HPDE6-E6E7 (cell line): ENCODE data around the gene CDH23.

Source experiments
- DNase-seq: peaks from one replicate; pipeline ENCODE4 v3.0.0; 2011; ENCODE audit warnings: missing footprints; ENCODE audit errors: extremely low spot score

The CDH23 gene

DNA sequence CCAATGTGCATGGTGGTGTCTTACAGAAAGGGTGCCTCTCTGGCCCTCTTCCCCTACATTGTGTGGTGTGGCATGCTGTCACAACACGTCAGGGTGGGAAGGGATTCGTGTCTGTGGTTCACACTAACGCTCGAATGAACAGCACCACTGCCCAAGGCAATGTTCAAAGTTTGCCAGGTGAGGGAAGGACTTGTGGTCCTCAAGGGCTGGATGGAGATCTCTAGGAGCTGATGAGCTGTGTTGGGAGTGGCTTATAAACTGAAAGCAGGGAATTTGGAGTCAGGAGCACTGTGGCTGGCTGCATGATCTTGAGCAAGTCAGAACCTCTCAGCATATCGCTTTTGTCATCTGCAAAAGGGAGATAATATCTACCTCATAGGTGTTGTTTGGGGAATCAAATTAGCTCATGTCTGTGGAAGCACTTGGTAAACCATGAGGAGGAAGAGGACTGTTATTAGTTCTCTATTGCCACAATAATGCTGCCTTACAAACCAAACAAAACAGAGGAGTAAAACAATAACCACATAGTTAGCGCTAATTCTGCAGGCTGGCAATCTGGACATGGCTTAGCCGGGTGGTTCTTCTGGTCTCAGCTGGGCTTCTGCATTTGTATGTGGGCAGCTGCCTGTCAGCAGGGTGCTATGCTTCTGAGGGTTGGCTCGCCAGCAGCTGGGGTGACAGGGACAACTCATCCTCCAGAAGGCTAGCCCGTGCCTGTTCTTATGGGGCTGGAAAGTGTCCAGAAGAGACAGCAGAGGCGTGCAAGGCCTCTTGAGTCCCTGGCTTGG lies 345.8 kb downstream of the CDH23 start:
- no peak for DNase-seq

DNA sequence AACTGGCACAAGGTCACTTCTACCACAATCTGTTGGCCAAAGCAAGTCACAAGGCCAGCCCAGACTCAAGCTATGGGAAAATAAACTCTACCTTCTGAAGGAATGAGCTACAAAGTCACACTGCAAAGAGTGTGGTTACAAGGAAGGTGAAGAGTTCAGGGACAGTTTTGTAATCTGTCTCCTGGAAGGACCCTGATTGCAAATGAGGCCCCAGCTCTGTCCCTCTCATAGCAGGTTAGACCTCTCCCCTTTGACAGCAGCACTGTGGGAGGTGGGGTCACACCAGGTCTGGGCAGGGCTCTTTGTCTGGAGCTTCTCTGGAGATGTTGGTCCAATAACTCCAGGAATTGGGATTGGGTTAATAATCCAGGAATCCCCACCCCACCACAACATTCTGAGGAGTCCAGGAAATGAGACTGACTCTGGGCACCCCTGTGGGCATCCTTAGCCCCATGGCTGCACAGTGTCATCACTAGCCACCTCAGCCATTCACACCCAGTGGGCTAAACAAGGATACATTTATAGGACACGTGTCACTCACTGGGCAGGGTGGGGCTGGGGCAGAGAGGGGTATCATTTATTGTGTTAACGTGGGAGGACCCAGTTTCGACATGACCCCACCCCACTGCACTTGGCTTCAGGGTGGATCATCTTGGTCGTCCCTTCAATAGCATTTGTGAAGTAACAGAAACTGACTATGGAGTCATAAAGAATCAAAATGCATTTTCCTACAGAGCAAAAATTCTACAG lies 346.5 kb downstream of the CDH23 start:
- DNase-seq = no peak

DNA sequence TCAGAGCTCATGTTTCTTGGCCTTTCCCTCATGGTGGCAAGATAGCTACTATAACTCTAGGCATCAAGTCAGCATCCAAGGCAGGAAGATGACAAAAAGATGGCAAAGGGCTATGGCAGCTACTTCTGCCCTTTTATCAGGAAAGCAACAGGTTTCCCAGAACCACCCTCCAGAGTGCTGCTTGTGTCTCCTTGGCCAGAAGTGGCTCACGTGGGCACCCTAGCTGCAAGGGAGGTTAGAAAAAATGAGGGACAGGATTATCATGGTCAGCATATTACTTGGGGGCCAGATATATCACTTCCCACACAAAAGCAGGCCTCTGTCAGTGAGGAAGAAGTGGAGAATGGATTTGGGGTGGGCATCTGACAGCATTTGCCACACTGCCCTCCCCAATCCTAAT lies 347.1 kb downstream of the CDH23 start:
- no peak for DNase-seq

DNA sequence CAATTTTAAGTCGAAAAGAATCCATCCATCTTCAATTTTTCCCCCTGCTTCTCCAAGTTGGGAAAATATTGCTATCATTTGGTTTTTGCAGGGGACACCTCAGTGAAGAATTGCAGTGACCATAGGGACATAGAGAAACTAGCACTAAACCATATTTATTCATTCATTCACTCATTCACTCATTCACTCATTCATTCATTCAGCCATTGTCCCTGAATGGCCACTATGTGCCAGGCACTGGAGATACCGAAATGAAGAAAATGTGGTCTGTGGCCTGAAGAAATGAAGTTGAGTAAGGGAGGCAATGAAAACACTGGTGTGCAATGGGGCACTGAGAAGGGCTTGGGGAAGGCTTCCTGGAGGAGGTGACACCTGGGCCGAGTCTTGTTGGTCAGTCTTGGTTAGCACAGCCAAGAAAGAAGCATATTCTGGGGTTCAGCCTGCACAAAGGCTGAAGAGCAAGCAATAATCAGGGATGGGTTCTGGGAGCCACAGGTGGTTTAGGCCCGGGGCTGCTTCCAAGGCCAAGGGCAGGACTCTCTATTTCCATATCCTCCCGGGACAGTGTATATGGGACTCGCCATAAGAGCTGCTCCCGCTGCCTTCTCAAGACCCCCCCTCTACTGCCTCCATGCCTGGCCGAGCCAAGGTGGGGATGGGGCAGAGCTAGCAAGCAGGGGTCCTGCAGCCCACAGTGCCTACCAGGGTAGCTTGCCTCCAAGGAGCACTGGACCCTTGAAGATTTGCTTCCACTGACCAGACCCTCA lies 348.4 kb downstream of the CDH23 start:
- DNase-seq = no peak

DNA sequence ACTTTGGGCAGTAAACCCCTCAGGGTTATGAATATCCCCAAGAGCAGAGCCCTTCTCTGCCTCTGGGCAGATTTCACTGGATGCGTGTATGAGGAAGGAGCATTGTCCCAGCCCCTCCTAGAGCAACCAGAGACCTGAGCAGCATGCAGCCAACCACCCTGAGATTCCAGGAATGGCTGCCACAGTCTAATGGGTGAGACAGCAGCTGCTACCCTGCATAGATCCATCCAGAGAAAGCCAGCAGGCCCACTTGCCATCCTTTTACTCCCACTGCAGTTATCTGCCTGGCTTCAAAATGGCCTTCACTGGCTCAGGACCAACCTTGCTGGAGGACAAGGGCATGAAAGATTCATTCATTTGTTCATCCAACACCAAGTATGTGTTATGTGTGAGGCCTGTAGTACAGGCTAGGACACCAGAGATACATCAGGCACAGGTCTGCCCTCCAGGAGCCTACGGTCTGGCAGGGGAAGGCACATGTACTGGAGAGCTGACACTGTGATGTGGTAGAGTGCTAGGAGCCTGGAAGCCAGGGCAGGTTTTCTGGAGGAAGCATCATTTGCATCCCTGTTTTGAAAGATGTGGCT lies 349.0 kb downstream of the CDH23 start:
- DNase-seq = no peak

DNA sequence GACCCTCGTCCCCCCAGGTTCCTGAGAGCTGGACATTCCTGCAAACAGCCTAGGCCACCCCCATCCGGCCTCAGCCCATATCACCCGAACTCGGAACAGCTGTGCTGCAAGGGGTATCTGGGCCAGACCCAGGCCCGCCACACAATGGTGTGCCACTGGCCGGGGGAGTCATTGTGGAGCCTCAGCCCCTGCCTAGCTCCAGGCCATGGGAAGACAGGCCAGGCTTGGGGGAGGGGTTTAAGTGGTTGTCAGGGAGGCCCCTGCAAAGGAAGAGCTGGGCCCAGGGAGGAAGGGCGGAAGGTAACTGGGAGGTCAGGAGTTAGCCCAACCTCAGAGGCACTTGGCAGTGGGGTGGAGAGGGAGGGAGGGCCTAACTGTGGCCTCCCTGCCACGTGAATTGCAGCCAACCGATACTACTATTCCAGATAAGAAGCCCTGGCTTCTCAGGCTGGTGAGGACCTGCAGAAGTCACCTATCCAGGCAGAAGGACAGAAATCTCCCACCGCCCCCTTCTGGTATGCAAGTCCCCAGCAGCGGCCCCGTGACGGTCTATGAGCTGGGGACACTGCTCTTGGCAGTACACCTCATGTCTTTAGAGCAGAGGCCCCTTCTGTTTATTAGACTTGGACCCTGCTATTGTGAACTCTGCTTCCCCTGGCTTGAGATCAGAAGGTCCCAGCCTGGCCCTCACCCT lies 349.8 kb downstream of the CDH23 start:
- no peak for DNase-seq

DNA sequence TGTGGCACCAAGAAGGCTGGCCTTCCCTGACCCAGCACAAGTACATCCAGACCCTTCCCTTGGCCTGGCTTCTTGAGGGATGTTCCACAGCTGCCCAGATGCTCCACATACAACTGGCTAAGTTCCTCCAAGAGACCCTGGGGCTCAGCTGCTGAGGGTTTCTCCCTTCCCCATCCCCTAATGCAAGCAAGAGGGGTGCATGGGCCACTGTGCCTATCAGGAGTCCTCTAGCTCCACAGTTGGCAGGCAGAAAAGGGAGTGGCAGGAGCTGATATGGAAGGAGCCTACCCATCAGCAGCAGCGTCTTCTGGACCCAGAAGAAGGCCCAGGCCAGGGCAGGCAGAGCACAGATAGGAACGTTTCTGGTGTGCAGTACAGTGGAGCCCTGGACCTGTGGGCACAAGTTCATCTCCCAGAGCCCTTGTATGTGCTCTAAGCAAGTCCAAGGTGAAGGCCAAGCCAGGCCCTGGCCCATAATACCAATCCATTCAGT lies 350.4 kb downstream of the CDH23 start:
- no peak for DNase-seq

DNA sequence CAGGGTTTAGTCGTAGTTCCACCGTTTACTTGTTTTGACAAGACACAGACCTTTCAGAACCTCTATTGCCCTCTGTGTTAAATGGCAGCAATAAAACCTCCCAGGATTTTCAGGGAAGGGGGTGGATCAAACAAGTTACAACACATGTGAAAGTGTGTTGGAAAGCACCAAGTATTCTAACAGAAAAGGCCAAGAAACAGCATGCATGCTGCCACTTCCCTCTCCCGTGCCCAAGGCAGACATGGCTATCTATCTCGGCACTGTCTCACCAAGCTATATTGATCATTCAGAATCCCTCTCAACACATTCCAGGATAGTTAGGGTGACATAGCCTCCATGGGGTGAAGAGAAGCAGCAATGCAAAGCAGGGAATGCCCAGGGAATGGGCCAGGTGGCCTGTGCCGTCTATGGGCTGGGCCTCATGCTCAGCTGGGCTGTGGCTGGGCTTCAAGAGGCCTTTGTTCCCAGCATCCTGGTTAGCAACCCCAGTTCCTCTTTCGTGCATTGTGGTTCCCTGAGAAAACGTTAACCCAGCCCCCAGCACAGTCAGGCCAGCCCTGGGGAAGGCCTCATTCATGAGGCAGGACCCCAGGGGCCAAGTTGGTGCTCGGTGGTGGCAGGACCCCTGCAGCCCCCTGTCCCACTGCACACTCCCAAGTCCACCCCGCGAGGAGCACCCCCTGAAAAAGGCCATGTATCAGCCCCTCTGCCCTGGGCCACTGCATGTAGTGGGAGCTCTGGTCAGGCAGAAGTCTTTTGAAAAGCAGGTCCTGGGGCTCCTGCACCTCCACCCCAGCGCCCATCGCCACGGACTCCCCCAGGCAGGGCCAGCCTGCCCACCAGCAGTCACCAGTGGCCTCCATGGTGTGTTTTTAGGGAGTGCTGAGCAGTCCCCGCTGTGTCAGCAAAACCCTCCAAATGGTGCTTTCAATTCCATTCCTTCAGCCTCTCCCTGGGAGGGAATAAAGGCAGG lies 351.1 kb downstream of the CDH23 start:
- DNase-seq = no peak

DNA sequence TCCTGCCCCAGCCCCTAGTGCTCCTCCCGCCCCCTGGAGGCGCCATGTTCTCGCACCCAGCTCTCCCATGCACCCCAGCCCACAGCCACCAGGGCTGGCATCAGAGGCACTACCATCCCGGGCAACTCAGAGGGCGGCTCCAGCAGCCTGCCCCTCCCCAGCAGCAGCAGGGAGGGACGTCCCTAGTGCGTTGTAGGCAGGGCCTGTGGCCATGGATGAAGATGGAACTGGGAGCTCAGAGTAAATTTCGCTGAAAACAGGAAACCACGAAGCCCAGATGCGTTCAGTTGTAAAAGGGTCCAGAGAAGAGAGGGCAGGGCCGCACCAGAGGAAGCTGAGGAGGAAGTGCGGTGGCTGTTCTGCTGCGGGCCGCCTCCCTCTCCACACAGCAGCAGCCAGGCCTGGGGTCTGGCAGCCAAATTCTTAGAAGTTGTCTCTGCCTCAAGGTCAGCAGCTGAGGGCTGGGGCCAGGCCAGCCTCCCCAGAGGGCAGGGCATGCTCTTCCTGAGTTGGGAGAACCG lies 352.0 kb downstream of the CDH23 start:
- DNase-seq = no peak

DNA sequence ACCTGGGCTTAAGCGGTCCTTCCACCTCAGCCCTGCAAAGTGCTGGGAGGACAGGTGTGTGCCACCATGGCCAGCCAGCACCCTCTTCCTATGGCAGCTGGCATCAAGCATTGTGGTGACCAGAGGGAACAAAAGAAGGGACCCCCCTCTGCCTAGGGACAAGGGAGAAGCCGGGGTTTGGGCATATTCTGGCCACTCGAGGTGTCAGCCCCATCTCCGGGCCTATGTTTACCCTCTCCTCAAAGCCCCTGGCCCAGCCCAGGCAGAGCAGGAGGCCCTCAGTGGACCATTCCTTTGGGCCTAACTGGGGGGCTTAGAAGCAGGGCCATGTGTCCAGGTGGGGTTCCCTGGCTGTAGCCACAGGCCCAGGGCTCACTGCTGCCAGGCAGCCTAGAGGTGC lies 352.7 kb downstream of the CDH23 start:
- no peak for DNase-seq

DNA sequence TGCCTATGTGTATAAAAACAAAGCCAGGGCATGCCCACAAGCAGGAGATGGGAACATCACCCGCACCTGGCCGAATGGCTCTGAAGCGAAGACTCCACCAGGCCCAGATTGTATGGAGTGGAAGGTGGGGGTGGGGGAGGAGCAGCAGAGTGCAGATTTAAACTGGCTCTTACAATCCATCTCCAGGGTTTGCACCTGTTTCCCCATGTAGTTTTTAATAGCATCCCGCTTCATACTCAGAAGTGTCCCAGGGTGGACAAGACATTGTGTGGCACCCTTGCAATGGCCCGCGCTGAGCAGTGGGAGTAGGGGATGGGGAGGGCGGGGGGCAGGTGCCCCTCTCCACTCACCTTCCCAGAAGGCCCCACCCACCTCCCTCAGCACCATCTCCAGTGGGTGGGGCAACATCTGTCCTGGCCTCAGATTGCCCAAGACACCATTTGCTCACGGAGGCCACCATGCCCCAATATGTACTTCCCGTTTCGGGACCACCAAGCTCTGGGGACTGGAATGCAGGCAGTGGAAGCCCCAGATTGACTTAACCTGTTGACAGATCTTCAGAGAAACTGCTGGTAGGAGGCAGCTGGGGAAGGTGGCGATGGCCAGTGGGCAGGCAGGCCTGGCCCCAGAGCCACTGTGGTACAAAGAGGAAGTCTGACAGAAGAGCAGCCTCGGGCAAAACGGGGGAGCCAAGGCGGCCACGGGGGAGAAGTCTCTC lies 353.6 kb downstream of the CDH23 start:
- DNase-seq = no peak

DNA sequence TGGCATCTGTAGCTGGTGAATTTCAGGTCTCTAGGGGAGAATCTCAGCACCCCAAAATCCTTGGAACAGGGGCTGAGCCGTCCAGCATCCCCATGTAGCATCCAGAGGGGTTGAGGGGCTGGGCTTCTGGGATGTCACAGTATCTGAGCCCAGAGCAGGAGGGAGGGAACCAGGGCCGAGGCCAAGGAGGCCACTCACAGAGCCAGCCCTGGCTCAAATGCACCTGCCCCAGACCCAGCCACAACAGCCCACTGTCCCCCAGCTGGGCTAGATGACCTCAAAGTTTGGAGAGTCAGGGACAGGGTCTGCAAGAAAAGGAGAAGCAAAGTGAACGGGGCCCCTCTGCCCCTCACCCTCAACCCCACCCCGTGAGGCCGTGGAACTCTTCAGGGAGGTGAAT lies 354.3 kb downstream of the CDH23 start:
- no peak for DNase-seq

DNA sequence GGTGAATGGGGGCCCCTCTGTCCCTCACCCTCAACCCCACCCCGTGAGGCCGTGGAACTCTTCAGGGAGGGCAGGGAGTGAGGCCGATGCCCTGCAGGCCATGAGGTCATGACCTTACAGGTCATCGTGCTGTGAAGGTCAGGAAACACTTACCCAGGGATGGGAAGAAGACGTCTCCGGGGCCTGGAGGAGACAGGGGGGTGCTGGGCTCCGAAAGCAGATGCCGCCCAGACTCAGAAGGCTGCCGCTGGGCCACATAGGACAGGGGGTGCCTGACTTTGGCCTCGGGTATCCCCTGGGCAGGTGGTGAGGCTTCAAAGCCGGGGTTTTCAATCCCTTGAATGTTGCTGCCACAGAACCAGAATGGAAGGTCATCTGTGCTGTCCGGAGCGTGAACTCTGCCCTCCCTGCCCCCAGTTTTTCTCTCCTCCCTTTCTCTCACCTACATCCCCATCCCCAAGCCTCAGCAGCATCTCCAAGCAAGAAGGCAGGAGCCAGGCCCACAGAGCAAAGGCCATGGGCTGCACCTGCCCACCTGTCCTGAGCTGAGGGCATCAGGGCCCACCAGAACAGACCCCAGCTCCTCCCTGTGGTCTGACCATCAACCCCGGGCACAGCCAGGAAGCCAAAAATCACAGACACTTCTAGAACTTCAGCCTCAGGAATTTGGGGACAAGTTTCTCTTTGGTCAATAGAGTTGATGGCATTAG lies 354.9 kb downstream of the CDH23 start:
- no peak for DNase-seq

DNA sequence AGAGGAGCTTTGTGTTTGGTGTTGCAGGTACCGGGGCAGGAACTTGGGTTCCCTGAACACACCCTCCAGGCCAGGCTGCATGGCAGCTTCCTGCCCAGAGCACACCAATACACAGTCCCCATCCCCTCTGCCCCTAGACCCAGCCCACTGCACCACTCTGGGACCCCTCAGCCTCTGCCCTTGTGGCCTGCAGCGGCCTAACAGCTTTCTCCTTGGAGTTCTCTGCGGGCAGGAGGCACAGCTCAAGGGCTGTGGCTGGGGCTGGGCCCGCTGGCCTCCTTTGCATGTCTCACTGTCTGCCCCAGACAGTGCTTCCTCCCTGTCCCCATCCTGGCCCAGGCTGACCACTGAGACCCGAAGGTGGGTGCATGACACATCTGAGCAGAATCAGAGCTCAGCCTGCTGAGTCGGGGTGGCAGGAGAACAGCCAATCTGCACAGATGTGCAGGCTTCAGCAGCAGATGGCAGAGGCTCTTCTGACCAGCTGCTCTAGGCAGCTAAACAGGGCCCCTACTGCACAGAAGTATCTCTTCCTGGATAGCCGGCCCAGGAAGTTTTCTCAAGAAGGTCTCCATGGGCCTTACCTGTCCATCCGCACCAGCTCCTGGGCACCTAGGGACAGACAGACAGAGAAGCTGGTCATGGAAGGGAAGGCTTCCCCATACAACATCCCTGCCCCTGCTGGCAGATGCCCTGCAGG lies 355.8 kb downstream of the CDH23 start:
- no peak for DNase-seq

DNA sequence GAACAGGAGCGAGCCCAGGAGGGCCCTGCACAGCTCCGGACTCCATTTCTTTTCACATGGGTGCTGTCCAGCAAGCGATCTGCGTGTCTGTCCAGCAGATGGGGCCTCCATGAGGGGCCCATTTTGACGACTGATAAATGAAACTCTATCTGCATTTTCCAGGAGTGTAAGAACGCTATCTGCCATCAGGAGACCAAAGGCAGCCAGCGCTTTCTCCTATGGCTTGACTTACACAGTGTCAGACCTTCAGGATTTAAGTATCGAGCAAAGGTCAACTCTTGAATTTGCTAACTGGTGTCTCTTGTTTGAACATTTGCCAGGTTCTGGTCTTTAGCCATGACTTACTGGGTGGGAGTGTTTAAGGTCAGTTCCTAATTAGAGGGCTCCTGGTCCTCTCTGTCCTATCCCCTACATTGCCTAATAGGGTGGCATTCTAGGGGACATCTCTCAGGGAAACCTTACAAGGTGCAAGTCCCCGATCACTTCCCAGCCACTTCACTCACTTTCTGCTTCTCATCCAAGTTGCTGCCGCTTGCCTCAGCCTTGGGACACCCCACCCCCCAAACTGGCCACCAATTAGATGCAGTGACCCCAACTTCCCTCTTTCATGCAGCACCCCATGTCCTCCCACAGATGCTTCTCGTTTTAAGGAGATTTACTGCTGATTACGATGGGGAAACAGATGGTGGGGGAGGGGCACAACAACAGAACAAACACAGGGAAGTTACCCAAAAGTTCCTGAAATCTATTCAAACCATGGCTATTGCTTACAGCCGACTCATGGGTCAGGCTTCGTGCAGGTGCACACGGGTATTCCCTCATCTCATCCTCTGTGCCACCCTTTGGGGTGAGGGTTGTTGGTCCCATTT lies 356.6 kb downstream of the CDH23 start:
- no peak for DNase-seq

DNA sequence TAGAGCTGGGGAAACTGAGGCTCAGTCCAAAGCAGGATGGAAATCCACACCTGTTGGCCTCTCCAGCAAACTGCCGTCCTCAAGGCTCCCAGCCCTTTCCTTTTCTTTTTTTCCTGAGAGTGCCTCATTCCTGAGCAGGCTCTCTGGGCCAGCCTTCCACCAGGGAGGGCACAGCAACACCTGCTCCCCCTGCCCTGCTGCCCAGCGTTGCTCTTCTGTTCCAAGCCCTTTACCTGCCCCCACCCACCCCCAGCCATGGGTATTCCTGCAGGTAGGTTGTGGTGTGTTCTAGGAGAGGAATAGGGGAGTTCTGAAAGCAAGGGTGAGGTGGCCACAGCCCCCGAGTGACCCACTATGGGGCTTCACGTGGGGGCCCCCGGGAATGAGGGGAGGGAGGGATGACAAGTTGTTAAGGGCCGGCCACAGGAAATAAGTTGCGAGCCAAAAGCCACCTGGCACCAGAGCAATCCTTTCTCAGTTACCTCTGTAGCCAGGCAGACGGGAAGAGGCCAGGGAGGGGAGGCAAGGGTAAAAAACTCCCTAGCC lies 357.3 kb downstream of the CDH23 start:
- no peak for DNase-seq

DNA sequence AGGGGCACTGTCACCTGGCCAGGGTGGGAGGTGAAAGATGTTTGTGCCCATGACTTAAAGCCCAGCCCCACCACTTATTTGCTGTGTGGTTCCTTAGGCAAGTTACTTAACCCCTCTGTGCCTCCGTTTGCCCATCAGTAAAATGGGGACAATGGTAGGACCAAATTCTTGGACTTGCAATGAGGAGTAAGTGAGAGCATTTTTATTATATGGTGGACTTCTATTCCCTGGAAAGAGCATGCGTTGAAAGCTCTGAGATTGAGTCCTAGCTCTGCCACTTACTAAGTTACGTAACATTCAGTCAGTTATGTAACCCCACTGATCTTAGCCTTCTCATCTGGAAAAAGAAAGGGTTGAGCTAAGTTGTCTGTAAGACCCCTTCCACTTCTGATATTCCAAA lies 357.8 kb downstream of the CDH23 start:
- DNase-seq = no peak
